ENCODE results near the gene ZNF331.
A peak's percentile ranks its signal among the peaks of the same experiment; 100 is the strongest.

ZNF331 gene

GRCh38 chr19:53525922-53526321 is 12.0 kb upstream of the ZNF331 start:
- no peak for TF ChIP-seq CTCF (IDR thresholded peaks at IDR 0.05; ENCODE audit: insufficient read depth, low read depth, low read length, missing control alignments)
- no peak overlapping the region for H3K4me3 ChIP-seq (ENCODE audit: low read depth, low read length)
- no peak for DNase-seq (ENCODE audit: low read depth)

- DNase-seq (ENCODE audit: low read depth): no peak
- H3K4me3 ChIP-seq (ENCODE audit: low read depth, low read length): no peak overlapping the region
- TF ChIP-seq CTCF (IDR thresholded peaks at IDR 0.05; ENCODE audit: insufficient read depth, low read depth, low read length, missing control alignments): no peak
Observed at GRCh38 chr19:53530622-53531021, 7.3 kb upstream of the ZNF331 start.

DNA sequence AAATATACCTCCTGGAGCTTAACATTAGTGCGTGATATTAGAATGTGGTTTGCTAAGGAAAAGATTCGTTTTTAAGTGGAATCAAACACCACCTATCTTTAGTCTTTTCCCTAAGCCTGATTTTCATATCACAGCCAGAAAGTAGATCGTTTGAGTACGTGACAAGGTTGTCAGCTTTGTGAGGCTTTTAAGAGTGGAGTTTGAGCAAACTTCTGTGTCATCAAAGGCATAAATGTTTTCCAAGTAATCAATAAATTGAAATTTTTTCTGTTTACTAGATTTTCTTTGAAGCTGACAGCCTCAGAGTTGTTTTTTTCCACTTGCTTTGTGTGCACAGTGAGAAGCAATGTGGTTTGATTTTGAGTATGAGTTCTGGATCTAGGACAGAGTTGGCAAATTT is 6.5 kb upstream of the ZNF331 start:
- no peak overlapping the region for H3K4me3 ChIP-seq (ENCODE audit: low read depth, low read length)
- DNase-seq (ENCODE audit: low read depth): no peak
- no peak for TF ChIP-seq CTCF (IDR thresholded peaks at IDR 0.05; ENCODE audit: insufficient read depth, low read depth, low read length, missing control alignments)

DNA sequence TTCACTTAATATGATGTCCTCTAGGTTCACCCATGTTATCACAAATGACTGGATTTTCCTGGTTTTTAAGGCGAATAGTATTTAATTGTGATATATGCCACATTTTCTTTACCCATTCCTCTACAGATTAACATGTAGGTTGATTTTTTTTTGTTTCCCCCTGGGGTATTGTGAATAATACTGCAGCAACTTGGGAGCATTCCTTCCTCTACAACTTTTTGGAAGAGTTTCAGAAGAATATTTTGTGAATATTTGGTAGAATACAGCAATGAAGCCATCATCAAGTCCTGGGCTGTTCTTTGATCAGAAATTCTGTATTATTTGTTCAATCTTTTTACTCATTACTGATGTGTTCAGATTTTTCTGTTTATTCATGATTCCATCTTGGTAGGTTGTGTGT is 5.6 kb upstream of the ZNF331 start:
- H3K4me3 ChIP-seq (ENCODE audit: low read depth, low read length): no peak overlapping the region
- DNase-seq (ENCODE audit: low read depth): no peak
- no peak for TF ChIP-seq CTCF (IDR thresholded peaks at IDR 0.05; ENCODE audit: insufficient read depth, low read depth, low read length, missing control alignments)

GRCh38 chr19:53536225-53536548 is 1.8 kb upstream of the ZNF331 start:
- TF ChIP-seq CTCF (IDR thresholded peaks at IDR 0.05; ENCODE audit: insufficient read depth, low read depth, low read length, missing control alignments): no peak
- H3K4me3 ChIP-seq (ENCODE audit: low read depth, low read length): no peak overlapping the region
- no peak for DNase-seq (ENCODE audit: low read depth)

DNA sequence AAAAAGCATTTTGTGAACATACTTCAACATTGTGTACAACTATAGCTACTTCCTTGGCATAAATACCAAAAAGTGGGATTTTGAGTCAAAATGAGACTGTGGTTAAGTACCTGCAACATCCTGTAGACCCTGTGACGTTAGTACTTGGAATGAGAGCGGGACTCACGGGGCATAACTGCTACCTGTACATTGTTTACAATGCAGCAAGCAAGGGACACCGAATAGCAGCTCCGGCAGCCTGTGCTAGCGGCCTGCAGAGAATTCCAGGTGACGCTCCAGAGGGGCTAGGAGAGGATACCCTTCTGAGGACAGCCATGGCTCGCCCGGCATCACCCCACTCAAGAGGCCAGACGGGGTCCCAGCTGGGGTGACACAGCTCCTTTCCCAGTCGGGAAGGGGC is 824 bp upstream of the ZNF331 start:
- peak overlapping the region; percentile 67 for H3K4me3 ChIP-seq (ENCODE audit: low read depth, low read length)
- no peak for TF ChIP-seq CTCF (IDR thresholded peaks at IDR 0.05; ENCODE audit: insufficient read depth, low read depth, low read length, missing control alignments)
- no peak for DNase-seq (ENCODE audit: low read depth)

- DNase-seq (ENCODE audit: low read depth): no peak
- TF ChIP-seq CTCF (IDR thresholded peaks at IDR 0.05; ENCODE audit: insufficient read depth, low read depth, low read length, missing control alignments): no peak
- peak overlapping the region; percentile 67 for H3K4me3 ChIP-seq (ENCODE audit: low read depth, low read length)
Observed at GRCh38 chr19:53538378-53539109, 599 bp downstream of the ZNF331 start.
